Right forelimb (tissue), 1 donor: ENCODE data around the gene BATF.
"Not testable (repeated sequence)": the region's sequence is repeated elsewhere in the genome, so short reads cannot be mapped to it uniquely, and the experiment has no call there.

Experiments used
- DNase-seq: peaks from one replicate; pipeline ENCODE4 v3.0.0-alpha.2; 2018

The BATF gene

GRCh38 chr14:75522224-75522982, at the start of gene BATF:
Gene BATF, plus strand, starts transcription at chr14:75522469. Its CDS starts 214 bp downstream, at chr14:75522683.
- no peak for DNase-seq

- DNase-seq: not testable (repeated sequence)
Measured at GRCh38 chr14:75474127-75474526, 48.1 kb upstream of the BATF start.

GRCh38 chr14:75476274-75476995, 45.8 kb upstream of the BATF start:
- no peak for DNase-seq

GRCh38 chr14:75477881-75478280, 44.4 kb upstream of the BATF start:
- DNase-seq: no peak

- no peak for DNase-seq
Measured at GRCh38 chr14:75479770-75480600, 42.3 kb upstream of the BATF start.

GRCh38 chr14:75482366-75482765, 39.9 kb upstream of the BATF start:
- DNase-seq: no peak

GRCh38 chr14:75484711-75485429, 37.4 kb upstream of the BATF start:
- no peak for DNase-seq

GRCh38 chr14:75486318-75486717, 36.0 kb upstream of the BATF start:
- DNase-seq: no peak

- no peak for DNase-seq
Measured at GRCh38 chr14:75487155-75487671, 35.1 kb upstream of the BATF start.

GRCh38 chr14:75489480-75489837, 32.8 kb upstream of the BATF start:
- DNase-seq: no peak

- no peak for DNase-seq
Measured at GRCh38 chr14:75491376-75491978, 30.8 kb upstream of the BATF start.

- DNase-seq: no peak
Measured at GRCh38 chr14:75492832-75493591, 29.3 kb upstream of the BATF start.

- DNase-seq: no peak
Measured at GRCh38 chr14:75493592-75494087, 28.6 kb upstream of the BATF start.

GRCh38 chr14:75494896-75495295, 27.4 kb upstream of the BATF start:
- DNase-seq: no peak

GRCh38 chr14:75495399-75495798, 26.9 kb upstream of the BATF start:
- DNase-seq: no peak

GRCh38 chr14:75495882-75496281, 26.4 kb upstream of the BATF start:
- DNase-seq: no peak

- DNase-seq: no peak
Measured at GRCh38 chr14:75496755-75497154, 25.5 kb upstream of the BATF start.

GRCh38 chr14:75497191-75497590, 25.1 kb upstream of the BATF start:
- no peak for DNase-seq

- DNase-seq: no peak
Measured at GRCh38 chr14:75497701-75498100, 24.6 kb upstream of the BATF start.

- no peak for DNase-seq
Measured at GRCh38 chr14:75499084-75499875, 23.0 kb upstream of the BATF start.
